ENCODE results near the gene METTL2B. TPM values are rescaled to one million over a fixed set of nuclear protein-coding genes. Genes with fewer than 3 reads are reported as not detected.
A peak's percentile ranks its signal among the peaks of the same experiment; 100 is the strongest.

METTL2B gene
- total and polyA plus RNA-seq, 2 of the 13 experiments (the other 11 are each of a cell fraction or from before 2014, with no cell fraction given): 15.5 to 33.1 TPM

DNA sequence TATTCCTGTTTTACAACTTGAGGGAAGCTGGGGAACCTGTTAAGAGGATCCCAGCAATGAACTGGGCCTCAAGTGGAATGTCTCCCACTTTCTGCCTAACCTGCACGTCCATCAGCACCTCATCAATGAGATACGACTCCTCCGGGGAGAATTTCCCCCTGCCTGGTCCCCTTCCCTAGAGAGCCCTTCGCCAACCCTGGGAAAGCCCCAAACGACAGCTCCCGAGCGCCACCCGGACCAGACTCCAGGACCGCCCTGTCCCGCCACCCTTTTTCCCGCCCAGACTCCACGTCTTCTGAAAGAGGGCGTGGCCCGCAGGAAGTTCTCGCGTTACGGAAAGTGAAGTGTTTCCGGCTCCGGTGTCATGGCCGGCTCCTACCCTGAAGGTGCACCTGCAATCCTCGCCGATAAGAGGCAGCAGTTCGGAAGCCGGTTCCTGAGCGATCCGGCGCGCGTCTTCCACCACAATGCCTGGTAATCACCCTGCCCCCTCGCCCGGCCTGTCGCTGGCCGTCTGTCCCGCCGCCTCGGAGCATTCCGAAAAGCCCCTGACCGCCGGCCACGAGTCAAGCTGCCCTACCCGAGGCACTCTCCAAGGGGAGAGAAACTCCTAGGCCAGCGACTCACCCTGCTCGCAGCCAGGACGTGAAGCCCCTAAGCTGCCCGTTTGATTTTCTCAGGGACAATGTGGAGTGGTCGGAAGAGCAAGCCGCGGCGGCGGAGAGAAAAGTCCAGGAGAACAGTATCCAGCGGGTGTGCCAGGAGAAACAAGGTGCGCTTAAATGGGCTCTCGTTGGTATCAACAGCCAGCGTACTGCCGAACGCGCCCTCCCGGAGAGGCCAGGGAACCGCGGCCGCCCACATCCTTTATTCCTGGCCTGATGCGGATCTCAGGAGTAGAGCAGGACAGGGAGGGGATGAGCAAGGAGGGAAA lies at the start of gene METTL2B (continued):
- TF ChIP-seq CHD2 (IDR thresholded peaks at IDR 0.05; ENCODE audit: low read depth, low read length) (peak; percentile 89), ZNF501 (CRISPR knock-in tag; IDR thresholded peaks at IDR 0.05) (peak; percentile 94), SP2 (CRISPR knock-in tag; IDR thresholded peaks at IDR 0.05) (peak; percentile 47; the same call in 1 of the 2 replicates), CAMTA2 (CRISPR knock-in tag; IDR thresholded peaks at IDR 0.05; ENCODE audit: borderline replicate concordance) (0 out of 2 replicates have a peak, but pooled peaks have one; percentile 63), RFXAP (CRISPR knock-in tag; IDR thresholded peaks at IDR 0.05; ENCODE audit: borderline replicate concordance) (peak; percentile 46; the same call in 1 of the 2 replicates), FOSL2 (CRISPR knock-in tag; IDR thresholded peaks at IDR 0.05) (peak; percentile 31), TBX3 (IDR thresholded peaks at IDR 0.05; ENCODE audit: borderline replicate concordance) (peak; percentile 32; the same call in 1 of the 2 replicates), GABPB1 (CRISPR knock-in tag; IDR thresholded peaks at IDR 0.05) (peak; percentile 97), CEBPG (CRISPR knock-in tag; IDR thresholded peaks at IDR 0.05) (0 out of 2 replicates have a peak, but pooled peaks have one; percentile 22), ZNF224 (CRISPR knock-in tag; IDR thresholded peaks at IDR 0.05) (0 out of 2 replicates have a peak, but pooled peaks have one; percentile 30), ZBTB38 (CRISPR knock-in tag; IDR thresholded peaks at IDR 0.05) (peak; percentile 63; the same call in 1 of the 2 replicates), PHF20 (CRISPR knock-in tag; IDR thresholded peaks at IDR 0.05) (peak; percentile 96), ZNF136 (CRISPR knock-in tag; IDR thresholded peaks at IDR 0.05; ENCODE audit: low read depth) (0 out of 2 replicates have a peak, but pooled peaks have one; percentile 27), POLR2AphosphoS5 (IDR thresholded peaks at IDR 0.05; ENCODE audit: low read depth, low read length) (peak; percentile 77), GZF1 (CRISPR knock-in tag; IDR thresholded peaks at IDR 0.05) (0 out of 2 replicates have a peak, but pooled peaks have one; percentile 44)
- TF ChIP-seq, protein P1, sequence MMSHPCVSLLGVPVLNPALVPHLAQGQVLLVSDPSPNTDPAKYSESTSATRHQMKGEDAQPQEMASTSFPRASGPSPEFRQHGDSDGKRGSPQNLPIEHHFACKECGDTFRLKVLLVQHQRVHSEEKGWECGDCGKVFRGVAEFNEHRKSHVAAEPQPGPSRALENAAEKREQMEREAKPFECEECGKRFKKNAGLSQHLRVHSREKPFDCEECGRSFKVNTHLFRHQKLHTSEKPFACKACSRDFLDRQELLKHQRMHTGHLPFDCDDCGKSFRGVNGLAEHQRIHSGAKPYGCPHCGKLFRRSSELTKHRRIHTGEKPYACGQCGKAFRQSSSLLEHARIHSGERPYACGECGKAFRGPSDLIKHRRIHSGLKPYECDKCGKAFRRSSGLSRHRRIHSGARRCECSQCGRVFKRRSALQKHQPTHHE (CRISPR knock-in tag; IDR thresholded peaks at IDR 0.05; ENCODE audit: borderline replicate concordance): peak; percentile 60; the same call in 1 of the 2 replicates
- TF ChIP-seq, protein P2, sequence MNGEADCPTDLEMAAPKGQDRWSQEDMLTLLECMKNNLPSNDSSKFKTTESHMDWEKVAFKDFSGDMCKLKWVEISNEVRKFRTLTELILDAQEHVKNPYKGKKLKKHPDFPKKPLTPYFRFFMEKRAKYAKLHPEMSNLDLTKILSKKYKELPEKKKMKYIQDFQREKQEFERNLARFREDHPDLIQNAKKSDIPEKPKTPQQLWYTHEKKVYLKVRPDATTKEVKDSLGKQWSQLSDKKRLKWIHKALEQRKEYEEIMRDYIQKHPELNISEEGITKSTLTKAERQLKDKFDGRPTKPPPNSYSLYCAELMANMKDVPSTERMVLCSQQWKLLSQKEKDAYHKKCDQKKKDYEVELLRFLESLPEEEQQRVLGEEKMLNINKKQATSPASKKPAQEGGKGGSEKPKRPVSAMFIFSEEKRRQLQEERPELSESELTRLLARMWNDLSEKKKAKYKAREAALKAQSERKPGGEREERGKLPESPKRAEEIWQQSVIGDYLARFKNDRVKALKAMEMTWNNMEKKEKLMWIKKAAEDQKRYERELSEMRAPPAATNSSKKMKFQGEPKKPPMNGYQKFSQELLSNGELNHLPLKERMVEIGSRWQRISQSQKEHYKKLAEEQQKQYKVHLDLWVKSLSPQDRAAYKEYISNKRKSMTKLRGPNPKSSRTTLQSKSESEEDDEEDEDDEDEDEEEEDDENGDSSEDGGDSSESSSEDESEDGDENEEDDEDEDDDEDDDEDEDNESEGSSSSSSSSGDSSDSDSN (CRISPR knock-in tag; IDR thresholded peaks at IDR 0.05): peak; percentile 89
- TF ChIP-seq, protein P3, sequence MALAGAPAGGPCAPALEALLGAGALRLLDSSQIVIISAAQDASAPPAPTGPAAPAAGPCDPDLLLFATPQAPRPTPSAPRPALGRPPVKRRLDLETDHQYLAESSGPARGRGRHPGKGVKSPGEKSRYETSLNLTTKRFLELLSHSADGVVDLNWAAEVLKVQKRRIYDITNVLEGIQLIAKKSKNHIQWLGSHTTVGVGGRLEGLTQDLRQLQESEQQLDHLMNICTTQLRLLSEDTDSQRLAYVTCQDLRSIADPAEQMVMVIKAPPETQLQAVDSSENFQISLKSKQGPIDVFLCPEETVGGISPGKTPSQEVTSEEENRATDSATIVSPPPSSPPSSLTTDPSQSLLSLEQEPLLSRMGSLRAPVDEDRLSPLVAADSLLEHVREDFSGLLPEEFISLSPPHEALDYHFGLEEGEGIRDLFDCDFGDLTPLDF (CRISPR knock-in tag; IDR thresholded peaks at IDR 0.05): peak; percentile 96
- TF ChIP-seq, protein P4, sequence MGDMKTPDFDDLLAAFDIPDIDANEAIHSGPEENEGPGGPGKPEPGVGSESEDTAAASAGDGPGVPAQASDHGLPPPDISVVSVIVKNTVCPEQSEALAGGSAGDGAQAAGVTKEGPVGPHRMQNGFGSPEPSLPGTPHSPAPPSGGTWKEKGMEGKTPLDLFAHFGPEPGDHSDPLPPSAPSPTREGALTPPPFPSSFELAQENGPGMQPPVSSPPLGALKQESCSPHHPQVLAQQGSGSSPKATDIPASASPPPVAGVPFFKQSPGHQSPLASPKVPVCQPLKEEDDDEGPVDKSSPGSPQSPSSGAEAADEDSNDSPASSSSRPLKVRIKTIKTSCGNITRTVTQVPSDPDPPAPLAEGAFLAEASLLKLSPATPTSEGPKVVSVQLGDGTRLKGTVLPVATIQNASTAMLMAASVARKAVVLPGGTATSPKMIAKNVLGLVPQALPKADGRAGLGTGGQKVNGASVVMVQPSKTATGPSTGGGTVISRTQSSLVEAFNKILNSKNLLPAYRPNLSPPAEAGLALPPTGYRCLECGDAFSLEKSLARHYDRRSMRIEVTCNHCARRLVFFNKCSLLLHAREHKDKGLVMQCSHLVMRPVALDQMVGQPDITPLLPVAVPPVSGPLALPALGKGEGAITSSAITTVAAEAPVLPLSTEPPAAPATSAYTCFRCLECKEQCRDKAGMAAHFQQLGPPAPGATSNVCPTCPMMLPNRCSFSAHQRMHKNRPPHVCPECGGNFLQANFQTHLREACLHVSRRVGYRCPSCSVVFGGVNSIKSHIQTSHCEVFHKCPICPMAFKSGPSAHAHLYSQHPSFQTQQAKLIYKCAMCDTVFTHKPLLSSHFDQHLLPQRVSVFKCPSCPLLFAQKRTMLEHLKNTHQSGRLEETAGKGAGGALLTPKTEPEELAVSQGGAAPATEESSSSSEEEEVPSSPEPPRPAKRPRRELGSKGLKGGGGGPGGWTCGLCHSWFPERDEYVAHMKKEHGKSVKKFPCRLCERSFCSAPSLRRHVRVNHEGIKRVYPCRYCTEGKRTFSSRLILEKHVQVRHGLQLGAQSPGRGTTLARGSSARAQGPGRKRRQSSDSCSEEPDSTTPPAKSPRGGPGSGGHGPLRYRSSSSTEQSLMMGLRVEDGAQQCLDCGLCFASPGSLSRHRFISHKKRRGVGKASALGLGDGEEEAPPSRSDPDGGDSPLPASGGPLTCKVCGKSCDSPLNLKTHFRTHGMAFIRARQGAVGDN (CRISPR knock-in tag; IDR thresholded peaks at IDR 0.05): peak; percentile 96
